Gastrocnemius medialis (tissue), 4 donors: ENCODE data around the gene RGS8. TPM values are rescaled to one million over a fixed set of nuclear protein-coding genes. Genes with fewer than 3 reads are reported as not detected.

Source experiments
- ATAC-seq, 2 donors: fragments of 150-250 bp; one replicate each; pipeline ENCODE4 v1.9.1; 2016
- DNase-seq, 2 donors: peaks; one replicate each; pipeline ENCODE4 v3.0.0-alpha.2; 2019
- H3K27ac ChIP-seq, 4 donors: fragments of 200-600 bp; sonication (generic); 1 replicate in 1 of 4; 2 replicates in 3 of 4; pipeline ENCODE4 v1.5.1; 2016 to 2018; ENCODE audit warnings: mild to moderate bottlenecking in 2 of 4, moderate library complexity in 1 of 4
- H3K27me3 ChIP-seq, 3 donors: fragments of 200-600 bp; sonication (generic) in 2 of 3; 1 replicate in 1 of 3; 2 replicates in 2 of 3; pipeline versions ENCODE4 v1.5.1 to v1.6.0; 2016 to 2019; ENCODE audit warnings: mild to moderate bottlenecking in 1 of 3, moderate library complexity in 1 of 3
- H3K36me3 ChIP-seq, 2 donors: fragments of 200-600 bp; sonication (generic) in 1 of 2; one replicate each; pipeline ENCODE4 v1.5.1; 2017 to 2018
- H3K4me1 ChIP-seq, 2 donors: fragments of 200-600 bp; sonication (generic) in 1 of 2; one replicate each; pipeline ENCODE4 v1.5.1; 2016 to 2017; ENCODE audit warnings: mild to moderate bottlenecking in 2 of 2
- H3K4me3 ChIP-seq, 4 donors: fragments of 200-600 bp; sonication (generic) in 3 of 4; 1 replicate in 1 of 4; 2 replicates in 3 of 4; pipeline ENCODE4 v1.5.1; 2016 to 2019; ENCODE audit warnings: mild to moderate bottlenecking in 2 of 4
- H3K9me3 ChIP-seq, 3 donors: fragments of 200-600 bp; sonication (generic) in 2 of 3; 1 replicate in 1 of 3; 2 replicates in 2 of 3; pipeline ENCODE4 v1.5.1; 2016 to 2019
- POLR2A ChIP-seq, 2 donors: fragments of 450-650 bp; IDR thresholded peaks; one replicate each; pipeline ENCODE4 v1.6.1; 2017; ENCODE audit warnings: antibody characterized with exemption in 2 of 2, mild to moderate bottlenecking in 2 of 2, moderate library complexity in 2 of 2
- in situ Hi-C, 4 donors: fragments of 200-750 bp; cut with MboI; loops; one replicate each; pipeline versions ENCODE4 v1.15.0 to v1.8.0; 2017; ENCODE audit warnings: low sequenced_read_pairs in 4 of 4
- intact Hi-C: fragments of 100-400 bp; cut with DNase I; formaldehyde crosslinking; loops from one replicate; pipeline ENCODE4 v1.15.1; 2023; ENCODE audit warnings: low total_unique reads
- total RNA-seq, 4 donors: library from RNA; depleted of rRNA; stranded (reverse); fragments of >200 nt; gene quantifications; one replicate each; pipeline versions ENCODE4 v1.1.0 to v1.2.3, GENCODE V29; 2016
- TF ChIP-seq, protein P1 (sequence below), 5 experiments: fragments of 450-650 bp in 3 of 5; fragments of 200-600 bp in 2 of 5; sonication (generic) in 2 of 5; IDR thresholded peaks in 4 of 5; conservative IDR thresholded peaks in 1 of 5; 1 replicate in 4 of 5; 2 replicates in 1 of 5; pipeline ENCODE4 v1.5.1; 2016 to 2019; ENCODE audit warnings: antibody characterized with exemption in 5 of 5, mild to moderate bottlenecking in 3 of 5, moderate library complexity in 3 of 5

Gene RGS8
- total RNA-seq, 4 donors from 2014 or later, result not detected

DNA sequence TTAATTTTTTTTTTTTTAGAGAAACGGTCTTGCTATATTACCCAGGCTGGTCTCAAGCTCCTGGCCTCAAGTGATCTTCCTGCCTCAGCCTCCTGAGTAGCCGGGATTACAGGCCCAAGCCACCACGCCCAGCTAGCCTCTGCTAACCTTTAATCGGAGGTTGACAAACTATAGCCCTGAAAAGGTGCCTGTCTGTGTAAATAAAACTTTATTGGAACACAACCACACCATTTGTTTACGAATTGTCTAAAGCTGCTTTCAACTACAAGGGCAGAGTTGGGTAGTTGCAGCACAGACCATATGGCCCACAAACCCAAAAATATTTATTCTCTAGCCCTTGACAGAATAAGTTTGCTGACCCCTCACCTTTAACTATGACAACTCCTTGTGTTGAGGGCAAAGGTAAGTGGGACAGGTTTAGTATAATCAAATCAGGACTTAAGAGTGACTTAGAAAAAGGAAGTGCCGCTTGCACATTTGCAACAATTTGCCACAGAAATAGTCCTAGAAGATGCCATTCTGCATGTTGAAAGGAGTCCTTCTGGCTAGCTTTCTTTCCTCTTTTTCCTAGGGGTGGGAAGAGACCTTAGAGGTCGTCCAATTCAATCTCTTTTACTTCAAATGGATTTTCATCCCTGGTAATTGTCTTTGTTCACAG lies 16.4 kb downstream of the RGS8 start:
- in situ Hi-C loops, result no loop called here
- intact Hi-C loops, result no loop called here
- Histone ChIP-seq H3K36me3 (no peaks in the 10 kb centered on the region), H3K4me1 (no peaks in the 10 kb centered on the region), H3K9me3 (no peaks in the 10 kb centered on the region), H3K27ac (no peak overlapping the region), H3K27me3 (peaks cover 5 to 14% (median 8%) of the 10 kb centered on the region in 3 donors), H3K4me3 (no peak overlapping the region)
- DNase-seq (no peak), ATAC-seq (no peak)
- no peak for TF ChIP-seq POLR2A (IDR thresholded peaks at IDR 0.05)
- TF ChIP-seq, protein P1, sequence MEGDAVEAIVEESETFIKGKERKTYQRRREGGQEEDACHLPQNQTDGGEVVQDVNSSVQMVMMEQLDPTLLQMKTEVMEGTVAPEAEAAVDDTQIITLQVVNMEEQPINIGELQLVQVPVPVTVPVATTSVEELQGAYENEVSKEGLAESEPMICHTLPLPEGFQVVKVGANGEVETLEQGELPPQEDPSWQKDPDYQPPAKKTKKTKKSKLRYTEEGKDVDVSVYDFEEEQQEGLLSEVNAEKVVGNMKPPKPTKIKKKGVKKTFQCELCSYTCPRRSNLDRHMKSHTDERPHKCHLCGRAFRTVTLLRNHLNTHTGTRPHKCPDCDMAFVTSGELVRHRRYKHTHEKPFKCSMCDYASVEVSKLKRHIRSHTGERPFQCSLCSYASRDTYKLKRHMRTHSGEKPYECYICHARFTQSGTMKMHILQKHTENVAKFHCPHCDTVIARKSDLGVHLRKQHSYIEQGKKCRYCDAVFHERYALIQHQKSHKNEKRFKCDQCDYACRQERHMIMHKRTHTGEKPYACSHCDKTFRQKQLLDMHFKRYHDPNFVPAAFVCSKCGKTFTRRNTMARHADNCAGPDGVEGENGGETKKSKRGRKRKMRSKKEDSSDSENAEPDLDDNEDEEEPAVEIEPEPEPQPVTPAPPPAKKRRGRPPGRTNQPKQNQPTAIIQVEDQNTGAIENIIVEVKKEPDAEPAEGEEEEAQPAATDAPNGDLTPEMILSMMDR (IDR thresholded peaks at IDR 0.05 in 4 of 5, conservative IDR thresholded peaks at IDR 0.05 in 1 of 5), result no peak

DNA sequence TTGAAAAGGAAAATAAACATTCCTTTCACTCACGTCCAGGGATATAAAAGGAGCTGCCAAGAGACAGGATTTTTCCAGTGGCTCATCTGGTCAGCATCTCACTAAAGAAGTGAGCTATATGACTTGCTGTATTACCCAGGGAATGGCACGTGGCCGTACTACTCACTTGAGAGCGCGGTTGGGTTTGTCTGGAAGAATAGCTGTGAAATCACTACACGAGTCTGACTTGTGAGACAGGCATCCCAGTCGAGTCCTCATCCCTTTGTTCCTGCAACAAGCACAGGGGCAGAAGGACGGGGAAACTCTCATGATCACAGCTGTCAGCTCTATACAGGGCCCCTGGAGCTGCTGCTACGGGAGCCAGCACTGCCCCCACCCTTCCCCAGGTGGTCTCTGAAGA lies 17.7 kb downstream of the RGS8 start:
- DNase-seq (no peak), ATAC-seq (no peak)
- H3K36me3 ChIP-seq, result no peaks in the 10 kb centered on the region
- intact Hi-C loops (no loop called here), in situ Hi-C loops (no loop called here)
- TF ChIP-seq, protein P1 (IDR thresholded peaks at IDR 0.05 in 4 of 5, conservative IDR thresholded peaks at IDR 0.05 in 1 of 5), result no peak
- TF ChIP-seq POLR2A (IDR thresholded peaks at IDR 0.05), result no peak
- H3K27ac ChIP-seq, result no peak overlapping the region
- no peaks in the 10 kb centered on the region for H3K9me3 ChIP-seq
- H3K4me1 ChIP-seq, result no peaks in the 10 kb centered on the region
- H3K27me3 ChIP-seq, result peaks cover 3 to 8% (median 5%) of the 10 kb centered on the region in 3 donors
- H3K4me3 ChIP-seq, result no peak overlapping the region

DNA sequence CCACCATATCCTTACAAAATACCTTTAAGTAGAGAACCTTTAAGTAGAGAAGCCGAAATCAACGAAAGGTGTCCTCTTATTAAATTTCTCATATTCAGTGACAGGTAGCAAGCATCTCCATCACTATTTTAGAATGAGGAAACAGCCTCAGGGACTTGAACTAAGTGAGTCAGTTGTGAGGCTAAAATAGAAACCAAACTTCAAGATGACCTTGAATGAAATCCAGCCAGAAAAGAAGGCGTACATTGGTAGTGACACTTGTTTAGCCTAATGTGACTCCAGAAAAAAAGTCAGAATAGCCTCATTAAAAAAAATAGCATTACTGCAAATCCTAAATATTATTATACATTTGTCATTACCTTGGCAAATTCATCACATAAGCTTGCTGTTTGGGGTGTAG lies 20.1 kb downstream of the RGS8 start:
- Histone ChIP-seq H3K9me3 (no peaks in the 10 kb centered on the region), H3K4me1 (no peaks in the 10 kb centered on the region), H3K36me3 (no peaks in the 10 kb centered on the region), H3K4me3 (no peak overlapping the region), H3K27me3 (no peaks in the 10 kb centered on the region), H3K27ac (no peak overlapping the region)
- TF ChIP-seq, protein P1 (IDR thresholded peaks at IDR 0.05 in 4 of 5, conservative IDR thresholded peaks at IDR 0.05 in 1 of 5), result no peak
- no peak for TF ChIP-seq POLR2A (IDR thresholded peaks at IDR 0.05)
- in situ Hi-C loops (no loop called here), intact Hi-C loops (no loop called here)
- ATAC-seq, result no peak
- DNase-seq, result no peak

DNA sequence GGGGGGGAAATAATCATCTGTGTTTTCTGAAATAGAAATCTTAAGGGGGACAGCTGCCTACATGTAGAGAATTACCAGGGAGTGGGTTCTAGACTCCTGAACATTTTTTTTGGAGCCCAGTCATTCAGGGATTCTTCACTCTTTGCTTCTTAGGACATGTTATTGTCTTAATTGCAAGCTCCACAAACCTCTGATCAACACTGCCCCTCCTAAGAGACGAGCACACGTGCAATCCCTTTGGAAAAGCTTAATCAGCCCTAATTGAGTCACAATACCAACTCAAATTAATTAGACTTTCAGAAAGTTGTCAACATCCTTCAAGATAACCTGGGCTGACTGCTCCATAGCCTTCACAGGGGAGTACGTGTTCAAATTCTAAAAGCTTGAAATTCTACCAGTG lies 21.4 kb downstream of the RGS8 start:
- no peaks in the 10 kb centered on the region for H3K27me3 ChIP-seq
- in situ Hi-C loops (no loop called here), intact Hi-C loops (no loop called here)
- DNase-seq (no peak), ATAC-seq (no peak)
- H3K4me3 ChIP-seq, result no peak overlapping the region
- TF ChIP-seq POLR2A (IDR thresholded peaks at IDR 0.05), result no peak
- TF ChIP-seq, protein P1 (IDR thresholded peaks at IDR 0.05 in 4 of 5, conservative IDR thresholded peaks at IDR 0.05 in 1 of 5), result no peak
- no peaks in the 10 kb centered on the region for H3K36me3 ChIP-seq
- no peaks in the 10 kb centered on the region for H3K9me3 ChIP-seq
- H3K27ac ChIP-seq, result no peak overlapping the region
- no peaks in the 10 kb centered on the region for H3K4me1 ChIP-seq
